K562 (cell line): ENCODE results near the gene ACKR1. TPM values are rescaled to one million over a fixed set of nuclear protein-coding genes. Genes with fewer than 3 reads are reported as not detected.

Experiments
- ATAC-seq: fragments of 200-7000 bp; cut with Tn5 transposase; 3 replicates; pipeline ENCODE4 v1.9.1; 2020; ENCODE audit warnings: moderate library complexity
- BruUV-seq: library from RNA; stranded (reverse); fragments of 400-500 nt; replicated peaks from 2 replicates; lab custom pipeline; 2021; lab: Mats Ljungman, UMichigan
- CTCF ChIA-PET: fragments of 300-600 bp; formaldehyde crosslinking; extraction: SDS; loops from one replicate; lab custom pipeline; 2021; ENCODE audit warnings: low intra/inter-chr PET ratio; lab: Yijun Ruan, JAX
- POLR2A ChIA-PET: fragments of 300-600, 350-650 bp; sonication (Branson Sonifier 250); formaldehyde crosslinking; extraction: SDS; loops from one replicate; lab custom pipeline; 2021; ENCODE audit warnings: antibody characterized with exemption, inconsistent platforms; lab: Yijun Ruan, JAX
- DNase-seq, 4 experiments: peaks; one replicate each; pipeline versions ENCODE4 v3.0.0 to v3.0.0-alpha.2; 2011 to 2018; ENCODE audit warnings: low spot score in 3 of 4, mixed read lengths in 3 of 4; ENCODE audit errors: extremely low read depth in 1 of 4
- FAIRE-seq: peaks from 2 replicates; lab custom pipeline; 2011; peaks lifted over from hg19 to GRCh38; lab: Jason Lieb, UNC
- H2AFZ ChIP-seq: 2 replicates; pipeline ENCODE4 v1.6.0; 2011; ENCODE audit warnings: low read depth, low read length, control low read depth, inconsistent platforms
- H3K27ac ChIP-seq: fragments of 200-600 bp; 3 replicates; pipeline ENCODE4 v1.8.0; 2011; ENCODE audit warnings: low read depth, mild to moderate bottlenecking, control low read depth, inconsistent platforms, low read length, moderate library complexity, mixed read lengths; ENCODE audit errors: extremely low read depth
- H3K27me3 ChIP-seq, 2 experiments: fragments of 300-600 bp in 1 of 2; 2 replicates in 1 of 2; 3 replicates in 1 of 2; pipeline versions ENCODE4 v1.6.0 to v1.8.0; 2011; ENCODE audit warnings: inconsistent platforms in 2 of 2, low read length in 2 of 2, mild to moderate bottlenecking in 1 of 2, mixed read lengths in 1 of 2, moderate library complexity in 1 of 2; ENCODE audit not compliant: control insufficient read depth in 2 of 2, insufficient read depth in 2 of 2
- H3K36me3 ChIP-seq: fragments of 300-600 bp; 3 replicates; pipeline ENCODE4 v1.8.0; 2011; ENCODE audit warnings: mild to moderate bottlenecking, low read length, inconsistent platforms; ENCODE audit not compliant: control insufficient read depth, insufficient read depth
- H3K4me1 ChIP-seq, 2 experiments: fragments of 200-600 bp in 1 of 2; replicated peaks in 1 of 2; 2 replicates in 1 of 2; 3 replicates in 1 of 2; pipeline versions ENCODE4 v1.5.1 to v1.8.0; 2011; ENCODE audit warnings: inconsistent platforms in 2 of 2, low read length in 2 of 2, mild to moderate bottlenecking in 1 of 2, mixed read lengths in 1 of 2, moderate library complexity in 1 of 2; ENCODE audit not compliant: control insufficient read depth in 2 of 2, insufficient read depth in 2 of 2
- H3K4me2 ChIP-seq: 2 replicates; pipeline ENCODE4 v1.6.1; 2011; ENCODE audit warnings: low read length, control low read depth, inconsistent platforms, mixed read lengths; ENCODE audit not compliant: insufficient read depth
- H3K4me3 ChIP-seq: fragments of 200-600 bp; sonication (generic), shearing (Covaris generic); 2 replicates; pipeline ENCODE4 v1.5.1; 2016; ENCODE audit warnings: control low read depth, inconsistent platforms
- H3K79me2 ChIP-seq: fragments of 200-600 bp; 3 replicates; pipeline ENCODE4 v1.8.0; 2011; ENCODE audit warnings: low read length, inconsistent platforms; ENCODE audit not compliant: control insufficient read depth, insufficient read depth
- H3K9ac ChIP-seq, 2 experiments: 2 replicates each; pipeline versions ENCODE4 v1.6.0 to v1.6.1; 2011; ENCODE audit warnings: low read depth in 2 of 2, low read length in 2 of 2, control low read depth in 1 of 2, inconsistent platforms in 1 of 2, mild to moderate bottlenecking in 1 of 2, mixed read lengths in 1 of 2; ENCODE audit not compliant: insufficient read depth in 1 of 2
- H3K9me1 ChIP-seq: one replicate; pipeline ENCODE4 v1.6.0; 2011; ENCODE audit warnings: inconsistent platforms, mild to moderate bottlenecking, low read length, moderate library complexity; ENCODE audit not compliant: control insufficient read depth, insufficient read depth
- H3K9me3 ChIP-seq: replicated peaks from 2 replicates; pipeline ENCODE4 v1.5.1; 2011; ENCODE audit warnings: low read depth, low read length, inconsistent platforms; ENCODE audit not compliant: control insufficient read depth, insufficient read depth
- H4K20me1 ChIP-seq: replicated peaks from 2 replicates; pipeline ENCODE4 v1.6.1; 2011; ENCODE audit warnings: low read length, inconsistent platforms, mixed read lengths; ENCODE audit not compliant: control insufficient read depth, insufficient read depth
- CEBPB ChIP-seq: fragments of 450-650 bp; IDR thresholded peaks from 2 replicates; pipeline ENCODE4 v1.6.1; 2016; ENCODE audit warnings: missing genetic modification characterization, missing compliant biosample characterization
- GMEB1 ChIP-seq: fragments of 250-450 bp; sonication (Bioruptor Pico); IDR thresholded peaks from 2 replicates; pipeline ENCODE4 v1.4.0; 2020; ENCODE audit warnings: mild to moderate bottlenecking
- PHF20 ChIP-seq: fragments of 450-650 bp; IDR thresholded peaks from 2 replicates; pipeline ENCODE4 v1.6.1; 2018; ENCODE audit not compliant: partially characterized antibody
- POLR2A ChIP-seq: fragments of 450-650 bp; conservative IDR thresholded peaks from 2 replicates; pipeline ENCODE4 v1.6.1; 2016
- PRPF4 ChIP-seq: fragments of 200-400 bp; formaldehyde crosslinking; IDR thresholded peaks from one replicate; pipeline ENCODE4 v1.6.1; 2017; ENCODE audit warnings: low read length, low read depth, mild to moderate bottlenecking; ENCODE audit not compliant: insufficient read depth, poor library complexity, severe bottlenecking
- SNAPC5 ChIP-seq: fragments of 250-450 bp; sonication (Bioruptor Pico); IDR thresholded peaks from 2 replicates; pipeline ENCODE4 v1.8.0; 2021; ENCODE audit warnings: moderate library complexity, mild to moderate bottlenecking, inconsistent platforms
- TCF15 ChIP-seq: fragments of 250-450 bp; sonication (Bioruptor Pico); IDR thresholded peaks from 2 replicates; pipeline ENCODE4 v1.8.0; 2022; ENCODE audit warnings: moderate library complexity, mild to moderate bottlenecking, inconsistent platforms
- TCF7L2 ChIP-seq: fragments of 150-350 bp; IDR thresholded peaks from 2 replicates; pipeline ENCODE4 v1.6.1; 2016; ENCODE audit warnings: low read depth, mild to moderate bottlenecking, low read length, moderate library complexity
- ZBTB11 ChIP-seq, 3 experiments: fragments of 200-800 bp in 1 of 3; fragments of 250-450 bp in 1 of 3; fragments of 450-650 bp in 1 of 3; sonication (Bioruptor Pico) in 1 of 3; sonication (Bioruptor generic) in 1 of 3; formaldehyde crosslinking in 1 of 3; IDR thresholded peaks; 2 replicates each; pipeline versions ENCODE4 v1.6.1 to v1.8.0; 2016 to 2022; ENCODE audit warnings: mild to moderate bottlenecking in 2 of 3, missing genetic modification characterization in 2 of 3, missing compliant biosample characterization in 1 of 3, moderate library complexity in 1 of 3
- ZNF134 ChIP-seq: fragments of 250-450 bp; sonication (Bioruptor Pico); conservative IDR thresholded peaks from 2 replicates; pipeline ENCODE4 v1.4.0; 2020
- WGBS: fragments of 100-300 bp; shearing (Covaris generic); methylation state at CpG from one replicate; pipeline ENCODE4 v1.1.6; 2016; ENCODE audit warnings: low coverage, mixed read lengths; ENCODE audit not compliant: insufficient coverage; ENCODE audit errors: missing lambda C conversion rate; 5-methylcytosine and 5-hydroxymethylcytosine counted together
- in situ Hi-C: fragments of 300-500 bp; cut with MboI; formaldehyde crosslinking; loops from 4 replicates; pipeline ENCODE4 v1.15.0; 2018; ENCODE audit warnings: inconsistent platforms, mixed read lengths
- intact Hi-C: fragments of 100-400 bp; cut with micrococcal nuclease; formaldehyde crosslinking; loops from 2 replicates; pipeline ENCODE4 v1.14.2; 2022
- polyA plus RNA-seq, 8 experiments: library from polyadenylated mRNA; depleted of rRNA in 4 of 8; stranded (reverse) in 5 of 8; unstranded in 3 of 8; fragments of >200 nt; fragmentation: Nextera tagmentation in 2 of 8; fragmentation: Illumina TruSeq in 1 of 8; extraction: Ambion mirVana in 2 of 8; extraction: Trizol in 1 of 8; gene quantifications; 2 replicates each; pipeline versions ENCODE4 v1.2.1 to v1.2.3, GENCODE V29; 2011 to 2014; ENCODE audit warnings: inconsistent platforms in 1 of 8, missing spikeins in 1 of 8
- total RNA-seq, 7 experiments: library from RNA; depleted of rRNA in 6 of 7; stranded (reverse); fragments of >200 nt in 6 of 7; fragmentation: Illumina TruSeq in 2 of 7; extraction: Trizol in 2 of 7; gene quantifications; 2 replicates each; pipeline versions ENCODE4 v1.2.1 to v1.2.3, GENCODE V29; 2011 to 2021; ENCODE audit warnings: low replicate concordance in 1 of 7

Gene ACKR1
- total and polyA plus RNA-seq, 9 of the 15 experiments (the other 6 are each of a cell fraction or from before 2014, with no cell fraction given): 0.07 to 0.64 (median 0.18) TPM

GRCh38 chr1:159229896-159230295 is 25.2 kb downstream of the ACKR1 start (continued):
- TF ChIP-seq ZBTB11 (CRISPR knock-in tag; IDR thresholded peaks at IDR 0.05): no peak
- no peak for TF ChIP-seq CEBPB
- no peak for TF ChIP-seq ZNF134 (CRISPR knock-in tag)

- Histone ChIP-seq H2AFZ (no peak overlapping the region), H3K79me2 (no peaks in the 10 kb centered on the region), H3K9ac (no peak overlapping the region), H3K27ac (no peak overlapping the region), H3K27me3 (no peaks in the 10 kb centered on the region), H3K4me1 (no peaks in the 10 kb centered on the region), H3K4me2 (no peak overlapping the region), H3K9me3 (no peaks in the 10 kb centered on the region), H3K9me1 (no peaks in the 10 kb centered on the region), H3K36me3 (no peaks in the 10 kb centered on the region), H4K20me1 (no peaks in the 10 kb centered on the region), H3K4me3 (no peak overlapping the region)
- 0% methylated on average over 4 of the region's 4 CpGs for WGBS
- DNase-seq: no peak
- in situ Hi-C loops: no loop called here
- intact Hi-C loops: no loop called here
- no peak for ATAC-seq
- no TSS peak for BruUV-seq
- ChIA-PET POLR2A (no interaction called here), CTCF (no interaction called here)
- no peak for FAIRE-seq
- no peak for TF ChIP-seq GMEB1
- no peak for TF ChIP-seq SNAPC5 (CRISPR knock-in tag)
- TF ChIP-seq TCF15: no peak
- TF ChIP-seq POLR2A: no peak
- no peak for TF ChIP-seq PHF20
- TF ChIP-seq PRPF4: no peak
- TF ChIP-seq TCF7L2: no peak
Observed at GRCh38 chr1:159239551-159240220, 35.0 kb downstream of the ACKR1 start.
